ENCODE data around the gene KRTAP10-5. TPM values are rescaled to one million over a fixed set of nuclear protein-coding genes. Genes with fewer than 3 reads are reported as not detected.
A peak's percentile ranks its signal among the peaks of the same experiment; 100 is the strongest.
"Not testable (repeated sequence)": the region's sequence is repeated elsewhere in the genome, so short reads cannot be mapped to it uniquely, and the experiment has no call there.

Gene KRTAP10-5
- total RNA-seq, 1 donor, result not detected

DNA sequence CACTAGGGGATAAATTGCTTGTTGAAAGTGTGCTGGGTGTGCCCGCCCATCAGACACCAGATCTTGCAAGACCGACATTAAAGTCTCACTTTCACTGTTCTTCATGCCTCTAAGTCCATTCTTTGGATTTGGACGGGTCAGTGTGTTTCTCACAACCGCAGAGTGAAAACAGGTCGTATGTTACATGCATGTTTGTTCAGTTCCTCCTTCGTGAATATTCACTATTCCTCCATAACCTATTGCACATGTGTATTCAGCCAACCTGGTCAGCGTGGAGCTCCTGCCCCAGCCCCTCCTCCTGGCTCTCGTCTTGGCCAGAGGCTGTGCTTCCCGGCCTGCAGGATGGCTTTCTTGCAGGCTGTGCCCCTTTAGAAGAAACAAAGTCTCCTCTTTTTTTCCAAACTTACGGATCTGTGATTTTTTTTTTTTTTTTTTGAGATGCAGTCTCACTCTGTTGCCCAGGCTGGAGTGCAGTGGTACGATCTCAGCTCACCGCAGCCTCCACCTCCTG lies 14.1 kb upstream of the KRTAP10-5 start:
- Histone ChIP-seq H3K27me3 (ENCODE audit: insufficient read depth, low read length) (peaks cover 30% of the 10 kb centered on the region), H3K27ac (ENCODE audit: low read depth, low read length) (no peak overlapping the region), H4K20me1 (ENCODE audit: insufficient read depth, low read length) (no peaks in the 10 kb centered on the region), H3K9me3 (ENCODE audit: low read depth, low read length) (no peaks in the 10 kb centered on the region), H2AFZ (ENCODE audit: low read length) (no peak overlapping the region), H3K36me3 (ENCODE audit: insufficient read depth, low read length) (no peaks in the 10 kb centered on the region), H3K79me2 (ENCODE audit: insufficient read depth, low read length) (no peaks in the 10 kb centered on the region), H3K4me3 (ENCODE audit: insufficient read depth, low read length) (no peak overlapping the region), H3K4me1 (ENCODE audit: insufficient read depth, low read length) (no peaks in the 10 kb centered on the region), H3K4me2 (ENCODE audit: insufficient read depth, low read length) (no peak overlapping the region)
- DNase-seq (ENCODE audit: insufficient read length, low spot score, missing footprints), result no peak
- TF ChIP-seq, protein P1, sequence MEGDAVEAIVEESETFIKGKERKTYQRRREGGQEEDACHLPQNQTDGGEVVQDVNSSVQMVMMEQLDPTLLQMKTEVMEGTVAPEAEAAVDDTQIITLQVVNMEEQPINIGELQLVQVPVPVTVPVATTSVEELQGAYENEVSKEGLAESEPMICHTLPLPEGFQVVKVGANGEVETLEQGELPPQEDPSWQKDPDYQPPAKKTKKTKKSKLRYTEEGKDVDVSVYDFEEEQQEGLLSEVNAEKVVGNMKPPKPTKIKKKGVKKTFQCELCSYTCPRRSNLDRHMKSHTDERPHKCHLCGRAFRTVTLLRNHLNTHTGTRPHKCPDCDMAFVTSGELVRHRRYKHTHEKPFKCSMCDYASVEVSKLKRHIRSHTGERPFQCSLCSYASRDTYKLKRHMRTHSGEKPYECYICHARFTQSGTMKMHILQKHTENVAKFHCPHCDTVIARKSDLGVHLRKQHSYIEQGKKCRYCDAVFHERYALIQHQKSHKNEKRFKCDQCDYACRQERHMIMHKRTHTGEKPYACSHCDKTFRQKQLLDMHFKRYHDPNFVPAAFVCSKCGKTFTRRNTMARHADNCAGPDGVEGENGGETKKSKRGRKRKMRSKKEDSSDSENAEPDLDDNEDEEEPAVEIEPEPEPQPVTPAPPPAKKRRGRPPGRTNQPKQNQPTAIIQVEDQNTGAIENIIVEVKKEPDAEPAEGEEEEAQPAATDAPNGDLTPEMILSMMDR (IDR thresholded peaks at IDR 0.05; ENCODE audit: extremely low read depth, low read depth, low read length), result no peak

DNA sequence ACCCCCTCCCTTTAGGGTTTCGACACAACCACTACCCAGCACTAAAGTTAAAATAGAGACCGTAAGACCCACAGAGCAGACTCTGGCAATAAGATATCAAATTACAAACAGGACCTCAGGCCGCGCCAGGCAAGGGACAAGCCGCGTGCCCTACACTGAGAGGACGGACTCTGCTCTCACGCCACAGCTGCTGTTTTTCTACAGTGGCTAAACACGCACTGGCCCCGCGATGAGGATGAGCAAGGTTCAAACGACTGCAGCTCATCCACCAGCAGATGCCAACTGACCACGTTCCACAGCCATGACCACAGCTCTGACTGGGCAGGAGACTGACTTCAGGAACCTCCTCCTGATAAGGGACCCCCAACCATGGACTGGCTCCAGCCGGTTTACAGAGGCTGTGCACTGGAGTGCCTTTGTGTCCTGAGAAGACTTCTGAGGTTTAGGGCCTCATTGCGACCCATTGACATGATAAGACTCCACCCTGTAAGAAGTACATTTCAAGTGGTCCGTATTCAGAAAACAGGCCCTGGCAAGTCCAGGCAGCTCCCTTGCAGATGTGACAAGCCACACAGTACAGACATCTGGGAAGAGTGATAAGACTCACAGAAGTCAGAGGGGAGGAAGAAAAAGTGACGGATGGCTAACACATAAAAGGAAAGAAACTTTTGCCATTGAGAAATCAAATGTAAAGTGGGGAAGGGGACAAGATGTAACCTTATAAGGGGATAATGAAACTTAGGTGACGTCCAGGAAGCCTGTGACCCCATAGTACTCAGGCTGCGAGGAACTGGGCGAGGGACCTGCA lies 13.4 kb upstream of the KRTAP10-5 start:
- Histone ChIP-seq H3K79me2 (ENCODE audit: insufficient read depth, low read length) (no peaks in the 10 kb centered on the region), H3K27me3 (ENCODE audit: insufficient read depth, low read length) (peaks cover 30% of the 10 kb centered on the region), H3K36me3 (ENCODE audit: insufficient read depth, low read length) (no peaks in the 10 kb centered on the region), H4K20me1 (ENCODE audit: insufficient read depth, low read length) (no peaks in the 10 kb centered on the region), H2AFZ (ENCODE audit: low read length) (no peak overlapping the region), H3K9me3 (ENCODE audit: low read depth, low read length) (no peaks in the 10 kb centered on the region), H3K4me1 (ENCODE audit: insufficient read depth, low read length) (no peaks in the 10 kb centered on the region), H3K4me2 (ENCODE audit: insufficient read depth, low read length) (no peak overlapping the region), H3K4me3 (ENCODE audit: insufficient read depth, low read length) (no peak overlapping the region), H3K27ac (ENCODE audit: low read depth, low read length) (no peak overlapping the region)
- DNase-seq (ENCODE audit: insufficient read length, low spot score, missing footprints), result no peak
- TF ChIP-seq, protein P1 (IDR thresholded peaks at IDR 0.05; ENCODE audit: extremely low read depth, low read depth, low read length), result no peak

DNA sequence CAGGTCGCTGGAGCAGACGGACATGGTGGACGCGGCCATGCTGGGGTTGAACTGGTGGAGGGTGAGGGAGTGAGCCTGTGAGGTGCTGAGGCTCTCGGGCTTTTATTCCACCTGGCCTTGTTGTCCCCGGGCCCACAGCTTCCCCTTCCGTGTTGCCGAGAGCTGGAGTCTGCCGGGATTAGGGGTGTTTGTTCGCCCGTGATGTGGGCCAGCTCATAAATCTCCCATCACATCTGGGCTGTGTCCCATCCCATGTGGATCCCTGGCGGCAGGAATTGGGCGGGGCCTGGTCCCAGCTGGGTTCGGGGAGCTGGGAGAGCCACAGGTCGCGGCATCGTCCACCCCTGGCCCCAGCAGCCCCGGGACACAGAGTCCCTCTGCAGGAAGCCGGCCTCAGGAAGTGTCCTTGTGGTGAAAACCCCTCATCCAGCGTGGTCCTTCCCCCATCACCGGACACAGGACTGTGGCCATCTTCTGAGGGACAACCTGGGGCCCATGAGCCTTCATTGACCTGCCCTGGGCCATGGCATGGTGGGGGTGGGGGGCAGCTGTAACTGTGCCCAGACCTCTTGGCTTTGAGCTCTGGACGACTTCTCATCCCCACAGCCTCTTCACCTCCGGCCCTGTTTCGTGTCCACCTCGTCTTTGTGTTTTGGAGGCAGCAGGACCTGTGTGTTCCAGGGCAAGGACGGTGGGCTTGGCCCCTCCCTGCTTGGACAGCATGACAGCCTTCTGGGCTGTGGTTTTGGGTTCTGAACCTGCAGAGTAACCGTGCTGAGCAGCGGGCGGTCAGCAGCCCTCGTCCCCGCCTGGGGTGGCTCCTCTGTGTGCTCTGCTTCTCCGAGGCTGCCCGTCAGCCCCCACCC lies 12.3 kb upstream of the KRTAP10-5 start, which contains the start of gene KRTAP10-6:
TSS of gene KRTAP10-6 (minus strand) at position 60 of the 866 bp plus-strand sequence. CDS start at position 39, 21 bp downstream.
- TF ChIP-seq, protein P1 (IDR thresholded peaks at IDR 0.05; ENCODE audit: extremely low read depth, low read depth, low read length), result no peak

DNA sequence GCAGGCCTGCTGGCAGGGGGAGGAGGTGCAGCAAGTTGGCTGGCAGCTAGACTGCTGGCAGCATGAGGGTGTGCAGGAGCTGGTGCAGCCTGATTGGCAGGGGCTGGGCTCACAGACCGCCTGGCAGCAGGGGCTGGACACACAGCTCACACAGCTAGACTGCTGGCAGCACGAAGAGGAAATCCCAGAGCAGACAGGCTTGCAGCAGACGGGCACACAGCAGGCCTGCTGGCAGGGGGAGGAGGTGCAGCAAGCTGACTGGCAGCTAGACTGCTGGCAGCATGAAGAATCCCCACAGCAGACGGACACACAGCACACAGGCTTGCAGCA lies 11.4 kb upstream of the KRTAP10-5 start:
- not testable (repeated sequence) for H3K27ac ChIP-seq (ENCODE audit: low read depth, low read length); DNase-seq (ENCODE audit: insufficient read length, low spot score, missing footprints); H3K4me3 ChIP-seq (ENCODE audit: insufficient read depth, low read length); H2AFZ ChIP-seq (ENCODE audit: low read length); H3K36me3 ChIP-seq (ENCODE audit: insufficient read depth, low read length); H3K9me3 ChIP-seq (ENCODE audit: low read depth, low read length); H3K79me2 ChIP-seq (ENCODE audit: insufficient read depth, low read length); H4K20me1 ChIP-seq (ENCODE audit: insufficient read depth, low read length); H3K4me1 ChIP-seq (ENCODE audit: insufficient read depth, low read length); H3K4me2 ChIP-seq (ENCODE audit: insufficient read depth, low read length)
- peaks cover 30% of the 10 kb centered on the region for H3K27me3 ChIP-seq (ENCODE audit: insufficient read depth, low read length)

More for the DNA sequence above, 12.3 kb upstream of the KRTAP10-5 start, which contains the start of gene KRTAP10-6:
- Histone ChIP-seq H2AFZ (ENCODE audit: low read length) (peak within 1 kb of the TSS; percentile 29), H4K20me1 (ENCODE audit: insufficient read depth, low read length) (no peaks in the 10 kb centered on the region), H3K27ac (ENCODE audit: low read depth, low read length) (no peak within 1 kb of the TSS), H3K4me1 (ENCODE audit: insufficient read depth, low read length) (no peaks in the 10 kb centered on the region), H3K4me3 (ENCODE audit: insufficient read depth, low read length) (no peak within 1 kb of the TSS), H3K4me2 (ENCODE audit: insufficient read depth, low read length) (no peak within 1 kb of the TSS), H3K36me3 (ENCODE audit: insufficient read depth, low read length) (no peaks in the 10 kb centered on the region), H3K79me2 (ENCODE audit: insufficient read depth, low read length) (no peaks in the 10 kb centered on the region), H3K9me3 (ENCODE audit: low read depth, low read length) (no peaks in the 10 kb centered on the region), H3K27me3 (ENCODE audit: insufficient read depth, low read length) (peaks cover 30% of the 10 kb centered on the region)
- DNase-seq (ENCODE audit: insufficient read length, low spot score, missing footprints), result peak; percentile 55

DNA sequence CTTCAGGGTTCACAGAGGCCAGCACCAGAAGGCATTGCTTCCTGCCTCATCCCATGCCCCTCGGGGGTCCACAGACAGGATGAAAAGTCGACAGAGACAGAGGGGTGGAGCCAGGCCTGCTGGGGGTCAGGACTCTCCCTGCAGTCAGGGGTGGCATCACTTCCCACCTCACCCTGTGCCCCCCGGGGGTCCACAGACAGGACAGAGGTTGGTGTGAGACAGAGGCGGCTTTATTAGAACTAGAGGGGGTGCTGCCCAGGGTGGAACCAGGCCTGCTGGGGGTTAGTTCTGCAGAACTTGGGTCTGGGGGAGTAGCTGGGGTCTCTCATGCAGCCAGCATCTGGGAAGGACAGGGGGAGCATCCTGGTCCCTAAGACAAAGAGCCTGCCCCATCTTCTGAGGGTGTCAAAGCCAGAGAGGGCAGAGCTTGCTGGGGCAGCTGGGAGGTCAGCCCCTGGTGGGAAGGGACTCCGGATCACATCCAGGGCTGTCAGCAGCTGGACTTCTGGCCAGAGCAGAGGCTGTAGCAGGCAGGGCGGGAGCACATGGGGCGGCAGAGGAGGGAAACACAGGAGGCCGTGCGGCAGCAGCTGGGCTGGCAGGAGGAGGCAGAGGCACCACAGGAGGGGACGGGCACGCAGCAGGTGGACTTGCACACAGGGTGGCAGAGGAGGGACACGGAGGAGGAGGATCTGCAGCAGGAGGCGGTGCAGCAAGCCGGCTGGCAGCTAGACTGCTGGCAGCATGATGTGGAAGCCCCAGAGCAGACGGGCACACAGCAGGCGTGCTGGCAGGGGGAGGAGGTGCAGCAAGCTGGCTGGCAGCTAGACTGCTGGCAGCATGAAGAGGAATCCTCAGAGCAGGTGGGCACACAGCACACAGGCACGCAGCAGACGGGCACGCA lies 10.7 kb upstream of the KRTAP10-5 start:
- DNase-seq (ENCODE audit: insufficient read length, low spot score, missing footprints); H4K20me1 ChIP-seq (ENCODE audit: insufficient read depth, low read length); H3K27ac ChIP-seq (ENCODE audit: low read depth, low read length); H3K9me3 ChIP-seq (ENCODE audit: low read depth, low read length); H3K4me1 ChIP-seq (ENCODE audit: insufficient read depth, low read length); H3K4me2 ChIP-seq (ENCODE audit: insufficient read depth, low read length); H3K79me2 ChIP-seq (ENCODE audit: insufficient read depth, low read length); H2AFZ ChIP-seq (ENCODE audit: low read length); H3K4me3 ChIP-seq (ENCODE audit: insufficient read depth, low read length); H3K36me3 ChIP-seq (ENCODE audit: insufficient read depth, low read length): not testable (repeated sequence)
- H3K27me3 ChIP-seq (ENCODE audit: insufficient read depth, low read length), result peaks cover 30% of the 10 kb centered on the region
